ENCODE results near the gene TTC32. TPM values are rescaled to one million over a fixed set of nuclear protein-coding genes. Genes with fewer than 3 reads are reported as not detected.

TTC32 gene
- total and polyA plus RNA-seq, 2 of the 4 experiments (the other 2 are of a cell fraction): 1.1 to 3.9 TPM

Other genes with a start within 250 kb of the TTC32 start
- gene WDR35, start 88.1 kb upstream of the TTC32 start, total RNA-seq (2012; rRNA removed): 8.1 and 12.2 TPM in 2 replicates
- gene WDR35, start 88.1 kb upstream of the TTC32 start, polyA plus RNA-seq (2012; rRNA removed): 2.7 and 3.4 TPM in 2 replicates
- 0.90 and 1.1 TPM in 2 replicates for gene MATN3, start 110.7 kb upstream of the TTC32 start, total RNA-seq (2012; rRNA removed)
- 2.2 and 3.0 TPM in 2 replicates for gene MATN3, start 110.7 kb upstream of the TTC32 start, polyA plus RNA-seq (2012; rRNA removed)
- gene LAPTM4A, start 149.6 kb upstream of the TTC32 start, total RNA-seq (2012; rRNA removed): 97.7 and 221 TPM in 2 replicates
- gene LAPTM4A, start 149.6 kb upstream of the TTC32 start, polyA plus RNA-seq (2012; rRNA removed): 378 and 401 TPM in 2 replicates

Measured in IMR-90 (cell line).